Gastroesophageal sphincter (tissue), 4 donors: Measurements from ENCODE around the gene FSTL5. TPM values are rescaled to one million over a fixed set of nuclear protein-coding genes. Genes with fewer than 3 reads are reported as not detected.

Experiments
- ATAC-seq: fragments of 150-250 bp; one replicate; pipeline ENCODE4 v1.9.1; 2016; ENCODE audit warnings: mild to moderate bottlenecking, moderate library complexity
- H3K27ac ChIP-seq, 4 donors: fragments of 200-600 bp; sonication (generic) in 3 of 4; 1 replicate in 3 of 4; 2 replicates in 1 of 4; pipeline ENCODE4 v1.5.1; 2016 to 2019
- H3K27me3 ChIP-seq: fragments of 200-600 bp; sonication (generic); one replicate; pipeline ENCODE4 v1.5.1; 2019
- H3K36me3 ChIP-seq, 2 donors: fragments of 200-600 bp; sonication (generic); one replicate each; pipeline ENCODE4 v1.5.1; 2019; ENCODE audit warnings: control low read depth in 1 of 2
- H3K4me1 ChIP-seq, 3 donors: fragments of 200-600 bp; sonication (generic); 1 replicate in 2 of 3; 2 replicates in 1 of 3; pipeline ENCODE4 v1.5.1; 2016 to 2019; ENCODE audit warnings: control low read depth in 2 of 3
- H3K4me3 ChIP-seq, 2 donors: fragments of 200-600 bp; sonication (generic); one replicate each; pipeline ENCODE4 v1.5.1; 2019; ENCODE audit warnings: mild to moderate bottlenecking in 1 of 2, moderate library complexity in 1 of 2
- H3K9me3 ChIP-seq, 3 donors: fragments of 200-600 bp; sonication (generic); one replicate each; pipeline ENCODE4 v1.5.1; 2017 to 2019; ENCODE audit warnings: control low read depth in 2 of 3
- CTCF ChIP-seq, 4 experiments: fragments of 200-600 bp in 2 of 4; fragments of 450-650 bp in 2 of 4; sonication (generic) in 1 of 4; IDR thresholded peaks; one replicate each; pipeline ENCODE4 v1.5.1; 2017 to 2019; ENCODE audit warnings: antibody characterized with exemption in 4 of 4, mild to moderate bottlenecking in 2 of 4, moderate library complexity in 2 of 4
- EP300 ChIP-seq: sonication (generic); formaldehyde crosslinking; IDR thresholded peaks from one replicate; pipeline ENCODE4 v1.6.1; 2017; ENCODE audit warnings: antibody characterized with exemption, mild to moderate bottlenecking
- POLR2A ChIP-seq, 2 donors: fragments of 450-650 bp; IDR thresholded peaks; one replicate each; pipeline ENCODE4 v1.6.1; 2017; ENCODE audit warnings: antibody characterized with exemption in 2 of 2, mild to moderate bottlenecking in 2 of 2, moderate library complexity in 1 of 2
- POLR2AphosphoS5 ChIP-seq: sonication (generic); formaldehyde crosslinking; IDR thresholded peaks from one replicate; pipeline ENCODE4 v1.6.1; 2017; ENCODE audit warnings: antibody characterized with exemption
- WGBS, 2 donors: methylation state at CpG; one replicate each; pipeline ENCODE4 v1.1.5; 2018; ENCODE audit warnings: low coverage in 1 of 2; 5-methylcytosine and 5-hydroxymethylcytosine counted together
- total RNA-seq, 4 donors: library from RNA; depleted of rRNA; stranded (reverse); fragments of >200 nt; gene quantifications; one replicate each; pipeline ENCODE4 v1.1.0, GENCODE V29; 2016

The FSTL5 gene
- total RNA-seq, 4 donors from 2014 or later, result 0.27 to 0.57 TPM; not detected in 2

DNA sequence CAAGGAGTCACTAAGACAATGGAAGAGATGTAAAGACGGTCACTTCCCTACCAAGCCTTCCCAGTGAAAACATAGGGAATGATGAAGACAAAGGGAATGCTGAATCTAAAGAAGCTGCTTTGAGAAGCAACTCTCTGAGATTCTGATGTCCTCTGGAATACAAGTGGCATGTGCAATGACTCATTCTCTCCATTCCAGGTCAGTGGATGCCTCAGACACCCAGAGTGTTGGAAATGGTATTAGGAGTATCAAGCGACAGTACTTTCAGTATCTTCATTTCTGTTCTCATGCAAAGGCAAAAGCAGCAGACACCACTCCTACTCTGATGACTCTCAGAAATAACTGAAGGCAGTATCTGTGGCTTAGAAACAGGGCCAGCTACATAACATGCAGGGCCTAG is 102.6 kb downstream of the FSTL5 start:
- WGBS, 2 donors, result 86 to 94% methylated on average over 1 to 2 of the region's 2 CpGs
- TF ChIP-seq CTCF (IDR thresholded peaks at IDR 0.05) (no peak), EP300 (no peak), POLR2AphosphoS5 (no peak), POLR2A (IDR thresholded peaks at IDR 0.05) (no peak)
- ATAC-seq, result no peak

DNA sequence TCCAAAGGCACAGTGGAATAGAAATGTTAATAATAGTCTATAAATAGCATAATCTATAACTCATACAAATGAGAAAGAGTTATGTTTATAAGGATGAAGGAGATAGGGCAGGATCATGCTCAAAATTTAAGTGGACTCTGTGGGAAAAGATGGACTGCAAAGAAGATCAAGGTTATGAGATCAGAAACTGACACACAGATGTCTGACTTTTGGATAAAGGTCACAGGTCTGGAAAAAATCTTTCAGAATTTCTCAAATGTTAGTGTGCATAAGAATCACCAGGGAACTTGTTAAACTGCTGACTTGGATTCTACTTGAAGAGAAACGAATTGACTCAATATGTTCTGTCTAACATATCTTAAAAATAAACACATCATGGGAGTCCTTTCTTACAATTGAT is 104.1 kb downstream of the FSTL5 start:
- ATAC-seq, result no peak
- no peaks in the 10 kb centered on the region for H3K36me3 ChIP-seq
- H3K4me1 ChIP-seq, result no peaks in the 10 kb centered on the region
- H3K27ac ChIP-seq, result no peak overlapping the region
- H3K9me3 ChIP-seq, result no peaks in the 10 kb centered on the region
- TF ChIP-seq EP300 (no peak), CTCF (IDR thresholded peaks at IDR 0.05) (no peak), POLR2A (IDR thresholded peaks at IDR 0.05) (no peak), POLR2AphosphoS5 (no peak)
- WGBS, 2 donors, result 56 to 88% methylated on average over 1 of the region's 1 CpG
- H3K27me3 ChIP-seq, result no peaks in the 10 kb centered on the region
- H3K4me3 ChIP-seq, result no peak overlapping the region

More for the DNA sequence above, 102.6 kb downstream of the FSTL5 start:
- Histone ChIP-seq H3K27ac (no peak overlapping the region), H3K9me3 (peaks cover 0 to 4% (median 0%) of the 10 kb centered on the region in 3 donors), H3K27me3 (no peaks in the 10 kb centered on the region), H3K36me3 (no peaks in the 10 kb centered on the region), H3K4me1 (no peaks in the 10 kb centered on the region), H3K4me3 (no peak overlapping the region)

DNA sequence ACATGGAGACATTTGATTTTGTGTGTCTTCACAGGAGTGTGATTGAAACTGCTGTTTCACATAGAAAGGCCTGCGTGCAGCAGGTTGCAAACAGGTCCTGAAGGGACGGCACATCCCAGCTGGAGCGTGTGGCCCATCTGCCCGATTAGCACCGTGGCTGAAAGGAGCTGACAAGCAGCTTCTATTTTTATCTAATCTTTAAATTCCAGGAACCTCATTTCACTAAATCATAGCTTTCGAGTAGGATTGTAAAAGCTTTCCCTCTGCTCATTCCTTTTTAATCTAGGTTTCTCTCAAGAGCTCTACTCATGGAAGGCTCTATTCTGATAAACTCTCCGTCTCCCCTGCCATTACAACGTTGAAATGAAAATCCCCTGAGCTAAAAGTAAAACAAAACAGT is 106.8 kb downstream of the FSTL5 start:
- Histone ChIP-seq H3K36me3 (no peaks in the 10 kb centered on the region), H3K27me3 (no peaks in the 10 kb centered on the region), H3K4me1 (no peaks in the 10 kb centered on the region), H3K4me3 (no peak overlapping the region), H3K27ac (no peak overlapping the region), H3K9me3 (no peaks in the 10 kb centered on the region)
- no peak for ATAC-seq
- TF ChIP-seq POLR2AphosphoS5 (no peak), POLR2A (IDR thresholded peaks at IDR 0.05) (no peak), CTCF (IDR thresholded peaks at IDR 0.05) (no peak), EP300 (no peak)
- whole genome bisulfite sequencing, 2 donors, result 20 to 27% methylated on average over 8 of the region's 8 CpGs

- Histone ChIP-seq H3K27me3 (no peaks in the 10 kb centered on the region), H3K27ac (no peak overlapping the region), H3K4me3 (no peak overlapping the region), H3K9me3 (no peaks in the 10 kb centered on the region), H3K36me3 (no peaks in the 10 kb centered on the region), H3K4me1 (no peaks in the 10 kb centered on the region)
- WGBS, 2 donors, result 23 to 40% methylated on average over 4 of the region's 4 CpGs
- no peak for TF ChIP-seq POLR2A (IDR thresholded peaks at IDR 0.05)
- TF ChIP-seq CTCF (IDR thresholded peaks at IDR 0.05), result no peak
- TF ChIP-seq POLR2AphosphoS5, result no peak
- TF ChIP-seq EP300, result no peak
- no peak for ATAC-seq
Observed at GRCh38 chr4:162046135-162046534, 117.7 kb downstream of the FSTL5 start.

DNA sequence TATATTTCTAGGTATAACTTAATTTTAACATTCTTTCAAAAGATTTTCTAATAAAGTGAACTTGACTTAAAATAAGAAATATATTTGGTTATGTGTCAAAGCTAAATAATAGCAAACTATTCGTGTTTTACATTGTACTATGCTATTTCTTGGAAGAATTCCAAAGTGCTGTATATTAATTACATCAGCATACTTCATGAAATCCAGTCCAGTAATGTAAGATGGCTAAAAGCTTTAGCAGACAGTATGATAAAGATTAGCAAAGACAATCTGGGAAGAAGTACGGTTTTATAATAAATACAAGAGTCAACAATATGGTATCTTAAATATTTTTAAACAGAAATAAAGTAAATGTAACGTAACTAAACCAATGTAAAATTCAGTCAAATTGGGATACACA is 125.7 kb downstream of the FSTL5 start:
- WGBS, 2 donors, result 36 to 40% methylated on average over 3 of the region's 3 CpGs
- no peak for TF ChIP-seq EP300
- TF ChIP-seq POLR2AphosphoS5, result no peak
- TF ChIP-seq POLR2A (IDR thresholded peaks at IDR 0.05), result no peak
- no peak for TF ChIP-seq CTCF (IDR thresholded peaks at IDR 0.05)
- H3K36me3 ChIP-seq, result no peaks in the 10 kb centered on the region
- no peaks in the 10 kb centered on the region for H3K4me1 ChIP-seq
- no peaks in the 10 kb centered on the region for H3K9me3 ChIP-seq
- ATAC-seq, result no peak
- no peak overlapping the region for H3K4me3 ChIP-seq
- H3K27me3 ChIP-seq, result no peaks in the 10 kb centered on the region
- H3K27ac ChIP-seq, result no peak overlapping the region
